SU-DHL-6 (cell line): ENCODE results near the gene VWDE.
"Not testable (repeated sequence)": the region's sequence is repeated elsewhere in the genome, so short reads cannot be mapped to it uniquely, and the experiment has no call there.

Experiments used
- EZH2phosphoT487 ChIP-seq: fragments of 200-600 bp; sonication (generic), shearing (Covaris generic); conservative IDR thresholded peaks from 2 replicates; pipeline ENCODE4 v1.6.1; 2018; ENCODE audit warnings: mild to moderate bottlenecking, antibody characterized with exemption, low read length, moderate library complexity, mixed read lengths
- TF ChIP-seq, protein P1 (sequence below): fragments of 200-600 bp; sonication (generic); IDR thresholded peaks from one replicate; pipeline ENCODE4 v1.5.1; 2017; ENCODE audit warnings: antibody characterized with exemption, mild to moderate bottlenecking, low read length, moderate library complexity; ENCODE audit not compliant: insufficient read depth, poor library complexity, severe bottlenecking

- TF ChIP-seq, protein P1, sequence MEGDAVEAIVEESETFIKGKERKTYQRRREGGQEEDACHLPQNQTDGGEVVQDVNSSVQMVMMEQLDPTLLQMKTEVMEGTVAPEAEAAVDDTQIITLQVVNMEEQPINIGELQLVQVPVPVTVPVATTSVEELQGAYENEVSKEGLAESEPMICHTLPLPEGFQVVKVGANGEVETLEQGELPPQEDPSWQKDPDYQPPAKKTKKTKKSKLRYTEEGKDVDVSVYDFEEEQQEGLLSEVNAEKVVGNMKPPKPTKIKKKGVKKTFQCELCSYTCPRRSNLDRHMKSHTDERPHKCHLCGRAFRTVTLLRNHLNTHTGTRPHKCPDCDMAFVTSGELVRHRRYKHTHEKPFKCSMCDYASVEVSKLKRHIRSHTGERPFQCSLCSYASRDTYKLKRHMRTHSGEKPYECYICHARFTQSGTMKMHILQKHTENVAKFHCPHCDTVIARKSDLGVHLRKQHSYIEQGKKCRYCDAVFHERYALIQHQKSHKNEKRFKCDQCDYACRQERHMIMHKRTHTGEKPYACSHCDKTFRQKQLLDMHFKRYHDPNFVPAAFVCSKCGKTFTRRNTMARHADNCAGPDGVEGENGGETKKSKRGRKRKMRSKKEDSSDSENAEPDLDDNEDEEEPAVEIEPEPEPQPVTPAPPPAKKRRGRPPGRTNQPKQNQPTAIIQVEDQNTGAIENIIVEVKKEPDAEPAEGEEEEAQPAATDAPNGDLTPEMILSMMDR = not testable (repeated sequence)
- TF ChIP-seq EZH2phosphoT487 = not testable (repeated sequence)
Measured at GRCh38 chr7:12396670-12397069, 7.0 kb downstream of the VWDE start.
